Measurements from ENCODE around the gene ZNF438.

DNA sequence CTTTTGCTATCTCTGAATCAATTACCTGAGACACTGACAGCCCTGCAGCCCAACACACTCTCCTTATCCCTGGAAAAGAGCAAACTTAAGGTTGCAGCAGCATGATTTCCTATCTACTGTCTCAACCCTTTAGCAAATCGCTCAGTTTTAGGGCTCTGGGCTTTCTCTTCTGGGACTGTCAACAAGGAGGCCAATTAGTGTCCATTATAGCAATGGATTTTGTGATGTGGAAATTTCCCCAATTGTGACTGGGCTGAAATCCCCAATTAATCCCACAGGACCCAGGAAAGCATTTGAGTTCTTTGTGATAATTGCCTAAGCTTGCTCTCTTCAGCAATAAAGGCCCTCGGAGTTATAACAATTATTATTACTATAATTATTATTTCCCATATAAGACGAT lies 197.0 kb downstream of the ZNF438 start:
- no peak for TF ChIP-seq POLR2A (IDR thresholded peaks at IDR 0.05; ENCODE audit: extremely low read depth, insufficient read length)
- TF ChIP-seq MYC (IDR thresholded peaks at IDR 0.05; ENCODE audit: low read depth, low read length), result no peak
- TF ChIP-seq, protein P1, sequence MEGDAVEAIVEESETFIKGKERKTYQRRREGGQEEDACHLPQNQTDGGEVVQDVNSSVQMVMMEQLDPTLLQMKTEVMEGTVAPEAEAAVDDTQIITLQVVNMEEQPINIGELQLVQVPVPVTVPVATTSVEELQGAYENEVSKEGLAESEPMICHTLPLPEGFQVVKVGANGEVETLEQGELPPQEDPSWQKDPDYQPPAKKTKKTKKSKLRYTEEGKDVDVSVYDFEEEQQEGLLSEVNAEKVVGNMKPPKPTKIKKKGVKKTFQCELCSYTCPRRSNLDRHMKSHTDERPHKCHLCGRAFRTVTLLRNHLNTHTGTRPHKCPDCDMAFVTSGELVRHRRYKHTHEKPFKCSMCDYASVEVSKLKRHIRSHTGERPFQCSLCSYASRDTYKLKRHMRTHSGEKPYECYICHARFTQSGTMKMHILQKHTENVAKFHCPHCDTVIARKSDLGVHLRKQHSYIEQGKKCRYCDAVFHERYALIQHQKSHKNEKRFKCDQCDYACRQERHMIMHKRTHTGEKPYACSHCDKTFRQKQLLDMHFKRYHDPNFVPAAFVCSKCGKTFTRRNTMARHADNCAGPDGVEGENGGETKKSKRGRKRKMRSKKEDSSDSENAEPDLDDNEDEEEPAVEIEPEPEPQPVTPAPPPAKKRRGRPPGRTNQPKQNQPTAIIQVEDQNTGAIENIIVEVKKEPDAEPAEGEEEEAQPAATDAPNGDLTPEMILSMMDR (IDR thresholded peaks at IDR 0.05; ENCODE audit: low read depth, low read length), result no peak

All from NB4 (cell line).